Measurements from ENCODE around the gene ACY1.

ACY1 gene

GRCh38 chr3:51957520-51958205, 25.7 kb upstream of the ACY1 start:
- no peak overlapping the region for H3K4me3 ChIP-seq (ENCODE audit: low read depth in 1 of 2, low read length in 2 of 2)
- TF ChIP-seq EZH2 (IDR thresholded peaks at IDR 0.05; ENCODE audit: borderline replicate concordance, low read depth, low read length, severe bottlenecking) (no peak), CTCF (IDR thresholded peaks at IDR 0.05; ENCODE audit: borderline replicate concordance, extremely low read depth, low read length, poor library complexity, severe bottlenecking) (no peak)
- no peak overlapping the region for H2AFZ ChIP-seq (ENCODE audit: low read depth, low read length)
- no peaks in the 10 kb centered on the region for H3K36me3 ChIP-seq (ENCODE audit: insufficient read depth, low read length)
- H4K20me1 ChIP-seq (ENCODE audit: insufficient read depth, low read length) = no peaks in the 10 kb centered on the region
- DNase-seq (no peak), ATAC-seq (ENCODE audit: insufficient read depth, low read depth) (no peak)
- H3K79me2 ChIP-seq (ENCODE audit: insufficient read depth, low read length) = no peaks in the 10 kb centered on the region
- no peak overlapping the region for H3K4me2 ChIP-seq (ENCODE audit: insufficient read depth, low read length)
- no peaks in the 10 kb centered on the region for H3K27me3 ChIP-seq (ENCODE audit: insufficient read depth, low read length, poor library complexity)
- no peaks in the 10 kb centered on the region for H3K9me3 ChIP-seq (ENCODE audit: insufficient read depth, low read length, severe bottlenecking)
- H3K27ac ChIP-seq (ENCODE audit: low read length) = no peak overlapping the region
- H3K4me1 ChIP-seq (ENCODE audit: insufficient read depth, low read length) = no peaks in the 10 kb centered on the region
- H3K9ac ChIP-seq (ENCODE audit: low read depth, low read length) = no peak overlapping the region

GRCh38 chr3:51958603-51959521, 24.5 kb upstream of the ACY1 start:
- Histone ChIP-seq H3K79me2 (ENCODE audit: insufficient read depth, low read length) (no peaks in the 10 kb centered on the region), H4K20me1 (ENCODE audit: insufficient read depth, low read length) (no peaks in the 10 kb centered on the region), H3K4me2 (ENCODE audit: insufficient read depth, low read length) (no peak overlapping the region), H3K27me3 (ENCODE audit: insufficient read depth, low read length, poor library complexity) (no peaks in the 10 kb centered on the region), H3K9ac (ENCODE audit: low read depth, low read length) (no peak overlapping the region), H3K27ac (ENCODE audit: low read length) (no peak overlapping the region), H2AFZ (ENCODE audit: low read depth, low read length) (no peak overlapping the region), H3K36me3 (ENCODE audit: insufficient read depth, low read length) (no peaks in the 10 kb centered on the region), H3K4me1 (ENCODE audit: insufficient read depth, low read length) (no peaks in the 10 kb centered on the region), H3K4me3 (ENCODE audit: low read depth in 1 of 2, low read length in 2 of 2) (no peak overlapping the region), H3K9me3 (ENCODE audit: insufficient read depth, low read length, severe bottlenecking) (no peaks in the 10 kb centered on the region)
- TF ChIP-seq CTCF (IDR thresholded peaks at IDR 0.05; ENCODE audit: borderline replicate concordance, extremely low read depth, low read length, poor library complexity, severe bottlenecking) = no peak
- TF ChIP-seq EZH2 (IDR thresholded peaks at IDR 0.05; ENCODE audit: borderline replicate concordance, low read depth, low read length, severe bottlenecking) = no peak
- ATAC-seq (ENCODE audit: insufficient read depth, low read depth) (no peak), DNase-seq (no peak)

GRCh38 chr3:51959651-51960050, 23.7 kb upstream of the ACY1 start:
- Histone ChIP-seq H4K20me1 (ENCODE audit: insufficient read depth, low read length) (no peaks in the 10 kb centered on the region), H3K4me3 (ENCODE audit: low read depth in 1 of 2, low read length in 2 of 2) (no peak overlapping the region), H3K36me3 (ENCODE audit: insufficient read depth, low read length) (no peaks in the 10 kb centered on the region), H3K9ac (ENCODE audit: low read depth, low read length) (no peak overlapping the region), H3K27me3 (ENCODE audit: insufficient read depth, low read length, poor library complexity) (no peaks in the 10 kb centered on the region), H3K4me2 (ENCODE audit: insufficient read depth, low read length) (no peak overlapping the region), H3K79me2 (ENCODE audit: insufficient read depth, low read length) (no peaks in the 10 kb centered on the region), H3K4me1 (ENCODE audit: insufficient read depth, low read length) (no peaks in the 10 kb centered on the region), H3K27ac (ENCODE audit: low read length) (no peak overlapping the region), H2AFZ (ENCODE audit: low read depth, low read length) (no peak overlapping the region), H3K9me3 (ENCODE audit: insufficient read depth, low read length, severe bottlenecking) (no peaks in the 10 kb centered on the region)
- TF ChIP-seq EZH2 (IDR thresholded peaks at IDR 0.05; ENCODE audit: borderline replicate concordance, low read depth, low read length, severe bottlenecking) = no peak
- no peak for TF ChIP-seq CTCF (IDR thresholded peaks at IDR 0.05; ENCODE audit: borderline replicate concordance, extremely low read depth, low read length, poor library complexity, severe bottlenecking)
- ATAC-seq (ENCODE audit: insufficient read depth, low read depth) (no peak), DNase-seq (no peak)

All from DND-41 (cell line).